Activated T-helper 2 cell treated with anti-CD3 and anti-CD28 coated beads, Interferon-gamma antibody, Interleukin-2, Interleukin-4, amounts not matched to agents 10 μg/mL and 5 μg/mL and 100 μg/mL, durations not matched to agents 14 hours and 24 hours and 36 hours (primary cell): Measurements from ENCODE around the gene SAMMSON. TPM values are rescaled to one million over a fixed set of nuclear protein-coding genes. Genes with fewer than 3 reads are reported as not detected.

Source experiments
- DNase-seq: peaks from one replicate; pipeline ENCODE4 v3.0.0; 2021; ENCODE audit warnings: low spot score
- H3K27ac Mint-ChIP-seq: one replicate; pipeline ENCODE4 v1.8.0; 2021; ENCODE audit warnings: mixed read lengths
- H3K27me3 Mint-ChIP-seq: one replicate; pipeline ENCODE4 v1.8.0; 2021; ENCODE audit warnings: low read depth, mixed read lengths
- H3K36me3 Mint-ChIP-seq: one replicate; pipeline ENCODE4 v1.8.0; 2021; ENCODE audit warnings: low read depth, mixed read lengths
- H3K4me1 Mint-ChIP-seq: one replicate; pipeline ENCODE4 v1.8.0; 2021; ENCODE audit warnings: low read depth, mixed read lengths
- H3K4me3 Mint-ChIP-seq: one replicate; pipeline ENCODE4 v1.8.0; 2021; ENCODE audit warnings: low read depth, mild to moderate bottlenecking, moderate library complexity, mixed read lengths
- H3K9me3 Mint-ChIP-seq: one replicate; pipeline ENCODE4 v1.8.0; 2021; ENCODE audit warnings: mixed read lengths
- intact Hi-C: fragments of 100-400 bp; cut with micrococcal nuclease; formaldehyde crosslinking; loops from one replicate; pipeline ENCODE4 v1.15.1; 2023
- total RNA-seq: library from RNA; stranded (reverse); gene quantifications from 2 replicates; pipeline ENCODE4 v1.2.3, GENCODE V29; 2022

The SAMMSON gene
- not detected in 2 replicates for total RNA-seq

- no peak within 1 kb of the TSS for H3K4me3 Mint-ChIP-seq
- H3K9me3 Mint-ChIP-seq, result no peaks in the 10 kb centered on the region
- H3K36me3 Mint-ChIP-seq, result no peaks in the 10 kb centered on the region
- DNase-seq, result no peak
- H3K4me1 Mint-ChIP-seq, result no peaks in the 10 kb centered on the region
- intact Hi-C loops, result no loop called here
- no peak within 1 kb of the TSS for H3K27ac Mint-ChIP-seq
- H3K27me3 Mint-ChIP-seq, result no peaks in the 10 kb centered on the region
Measured at GRCh38 chr3:69999140-70000027, at the start of gene SAMMSON. SAMMSON (plus strand) TSS chr3:69999733.

- intact Hi-C loops, result no loop called here
- Mint-ChIP-seq H3K36me3 (no peaks in the 10 kb centered on the region), H3K4me1 (no peaks in the 10 kb centered on the region), H3K27ac (no peak overlapping the region), H3K4me3 (no peak overlapping the region), H3K27me3 (no peaks in the 10 kb centered on the region), H3K9me3 (no peaks in the 10 kb centered on the region)
- DNase-seq, result no peak
Measured at GRCh38 chr3:69951616-69952015, 47.9 kb upstream of the SAMMSON start.

GRCh38 chr3:69959581-69959980, 40.0 kb upstream of the SAMMSON start:
- intact Hi-C loops, result no loop called here
- H3K36me3 Mint-ChIP-seq, result no peaks in the 10 kb centered on the region
- no peaks in the 10 kb centered on the region for H3K27me3 Mint-ChIP-seq
- H3K9me3 Mint-ChIP-seq, result no peaks in the 10 kb centered on the region
- DNase-seq, result no peak
- no peak overlapping the region for H3K4me3 Mint-ChIP-seq
- no peaks in the 10 kb centered on the region for H3K4me1 Mint-ChIP-seq
- no peak overlapping the region for H3K27ac Mint-ChIP-seq

- H3K36me3 Mint-ChIP-seq, result no peaks in the 10 kb centered on the region
- no peaks in the 10 kb centered on the region for H3K27me3 Mint-ChIP-seq
- intact Hi-C loops, result no loop called here
- no peak overlapping the region for H3K4me3 Mint-ChIP-seq
- H3K4me1 Mint-ChIP-seq, result no peaks in the 10 kb centered on the region
- no peak overlapping the region for H3K27ac Mint-ChIP-seq
- H3K9me3 Mint-ChIP-seq, result no peaks in the 10 kb centered on the region
- DNase-seq, result no peak
Measured at GRCh38 chr3:69961706-69962439, 37.7 kb upstream of the SAMMSON start.

- Mint-ChIP-seq H3K27ac (no peak overlapping the region), H3K9me3 (no peaks in the 10 kb centered on the region), H3K36me3 (no peaks in the 10 kb centered on the region), H3K27me3 (no peaks in the 10 kb centered on the region), H3K4me3 (no peak overlapping the region), H3K4me1 (no peaks in the 10 kb centered on the region)
- DNase-seq, result no peak
- intact Hi-C loops, result no loop called here
Measured at GRCh38 chr3:69963643-69964042, 35.9 kb upstream of the SAMMSON start.

GRCh38 chr3:69967156-69967555, 32.4 kb upstream of the SAMMSON start:
- intact Hi-C loops, result no loop called here
- DNase-seq, result no peak
- no peaks in the 10 kb centered on the region for H3K9me3 Mint-ChIP-seq
- no peak overlapping the region for H3K27ac Mint-ChIP-seq
- no peaks in the 10 kb centered on the region for H3K27me3 Mint-ChIP-seq
- H3K4me1 Mint-ChIP-seq, result no peaks in the 10 kb centered on the region
- no peak overlapping the region for H3K4me3 Mint-ChIP-seq
- no peaks in the 10 kb centered on the region for H3K36me3 Mint-ChIP-seq

- Mint-ChIP-seq H3K9me3 (no peaks in the 10 kb centered on the region), H3K4me1 (no peaks in the 10 kb centered on the region), H3K4me3 (no peak overlapping the region), H3K27ac (no peak overlapping the region), H3K36me3 (no peaks in the 10 kb centered on the region), H3K27me3 (peaks cover 2% of the 10 kb centered on the region)
- intact Hi-C loops, result no loop called here
- no peak for DNase-seq
Measured at GRCh38 chr3:69970827-69971226, 28.7 kb upstream of the SAMMSON start.

- Mint-ChIP-seq H3K27me3 (peaks cover 2% of the 10 kb centered on the region), H3K4me1 (no peaks in the 10 kb centered on the region), H3K27ac (no peak overlapping the region), H3K9me3 (no peaks in the 10 kb centered on the region), H3K36me3 (no peaks in the 10 kb centered on the region), H3K4me3 (no peak overlapping the region)
- intact Hi-C loops, result no loop called here
- DNase-seq, result no peak
Measured at GRCh38 chr3:69972672-69973071, 26.9 kb upstream of the SAMMSON start.

GRCh38 chr3:69976021-69976420, 23.5 kb upstream of the SAMMSON start:
- Mint-ChIP-seq H3K9me3 (peaks cover 3% of the 10 kb centered on the region), H3K4me3 (no peak overlapping the region), H3K36me3 (no peaks in the 10 kb centered on the region), H3K27me3 (peaks cover 2% of the 10 kb centered on the region), H3K27ac (no peak overlapping the region), H3K4me1 (no peaks in the 10 kb centered on the region)
- DNase-seq, result no peak
- intact Hi-C loops, result no loop called here

- intact Hi-C loops, result no loop called here
- H3K27ac Mint-ChIP-seq, result no peak overlapping the region
- no peak overlapping the region for H3K4me3 Mint-ChIP-seq
- no peaks in the 10 kb centered on the region for H3K9me3 Mint-ChIP-seq
- H3K4me1 Mint-ChIP-seq, result peaks cover 4% of the 10 kb centered on the region
- no peaks in the 10 kb centered on the region for H3K27me3 Mint-ChIP-seq
- H3K36me3 Mint-ChIP-seq, result no peaks in the 10 kb centered on the region
- DNase-seq, result no peak
Measured at GRCh38 chr3:69983546-69984265, 15.8 kb upstream of the SAMMSON start.

GRCh38 chr3:69985266-69985665, 14.3 kb upstream of the SAMMSON start:
- Mint-ChIP-seq H3K36me3 (no peaks in the 10 kb centered on the region), H3K4me3 (no peak overlapping the region), H3K9me3 (no peaks in the 10 kb centered on the region), H3K27me3 (no peaks in the 10 kb centered on the region), H3K4me1 (peaks cover 4% of the 10 kb centered on the region), H3K27ac (no peak overlapping the region)
- intact Hi-C loops, result no loop called here
- DNase-seq, result no peak

- no peaks in the 10 kb centered on the region for H3K27me3 Mint-ChIP-seq
- H3K4me1 Mint-ChIP-seq, result peaks cover 4% of the 10 kb centered on the region
- intact Hi-C loops, result no loop called here
- no peaks in the 10 kb centered on the region for H3K36me3 Mint-ChIP-seq
- no peak overlapping the region for H3K27ac Mint-ChIP-seq
- DNase-seq, result no peak
- no peaks in the 10 kb centered on the region for H3K9me3 Mint-ChIP-seq
- H3K4me3 Mint-ChIP-seq, result no peak overlapping the region
Measured at GRCh38 chr3:69986419-69986818, 13.1 kb upstream of the SAMMSON start.

- H3K27me3 Mint-ChIP-seq, result no peaks in the 10 kb centered on the region
- intact Hi-C loops, result no loop called here
- no peaks in the 10 kb centered on the region for H3K9me3 Mint-ChIP-seq
- no peaks in the 10 kb centered on the region for H3K36me3 Mint-ChIP-seq
- H3K4me1 Mint-ChIP-seq, result peaks cover 4% of the 10 kb centered on the region
- no peak overlapping the region for H3K27ac Mint-ChIP-seq
- H3K4me3 Mint-ChIP-seq, result no peak overlapping the region
- DNase-seq, result no peak
Measured at GRCh38 chr3:69987833-69988232, 11.7 kb upstream of the SAMMSON start.
